MG63 (cell line): ENCODE results near the gene MKRN1. TPM values are rescaled to one million over a fixed set of nuclear protein-coding genes. Genes with fewer than 3 reads are reported as not detected.
"Not testable (repeated sequence)": the region's sequence is repeated elsewhere in the genome, so short reads cannot be mapped to it uniquely, and the experiment has no call there.

Experiments used
- DNase-seq: peaks from one replicate; pipeline ENCODE4 v3.0.0-alpha.2; 2020
- H3K27me3 ChIP-seq: fragments of 250-450 bp; sonication (Bioruptor Pico); 2 replicates; pipeline ENCODE4 v1.5.1; 2020; ENCODE audit warnings: mild to moderate bottlenecking, moderate library complexity
- H3K36me3 ChIP-seq: fragments of 250-450 bp; sonication (Bioruptor Pico); 2 replicates; pipeline ENCODE4 v1.5.1; 2020; ENCODE audit warnings: mild to moderate bottlenecking, moderate library complexity
- H3K4me3 ChIP-seq: fragments of 250-450 bp; sonication (Bioruptor Pico); 2 replicates; pipeline ENCODE4 v1.5.1; 2020; ENCODE audit warnings: mild to moderate bottlenecking, moderate library complexity
- H3K9me3 ChIP-seq: fragments of 250-450 bp; sonication (Bioruptor Pico); 2 replicates; pipeline ENCODE4 v1.5.1; 2020; ENCODE audit warnings: mild to moderate bottlenecking, moderate library complexity
- total RNA-seq: library from RNA; depleted of rRNA; stranded (reverse); fragments of >200 nt; shearing (Covaris generic); gene quantifications from 2 replicates; pipeline ENCODE4 v1.2.3, GENCODE V29; 2014; ENCODE audit warnings: low replicate concordance

Gene MKRN1
- total RNA-seq, 1 experiment from 2014 or later: 29.7 TPM

- peaks cover 4% of the 10 kb centered on the region; the same call in 1 of the 2 replicates for H3K36me3 ChIP-seq
- H3K27me3 ChIP-seq: no peaks in the 10 kb centered on the region
- DNase-seq: no peak
Measured at GRCh38 chr7:140454657-140455015, 24.7 kb downstream of the MKRN1 start.

GRCh38 chr7:140453785-140454656, 25.3 kb downstream of the MKRN1 start:
- H3K36me3 ChIP-seq, H3K9me3 ChIP-seq, H3K27me3 ChIP-seq, DNase-seq, H3K4me3 ChIP-seq: not testable (repeated sequence)

More at GRCh38 chr7:140454657-140455015, 24.7 kb downstream of the MKRN1 start:
- Histone ChIP-seq H3K9me3 (no peaks in the 10 kb centered on the region), H3K4me3 (no peak overlapping the region)

GRCh38 chr7:140453273-140453672, 26.0 kb downstream of the MKRN1 start:
- H3K36me3 ChIP-seq: peaks cover 4% of the 10 kb centered on the region; the same call in 1 of the 2 replicates
- no peak overlapping the region for H3K4me3 ChIP-seq
- DNase-seq: no peak
- H3K9me3 ChIP-seq: no peaks in the 10 kb centered on the region
- H3K27me3 ChIP-seq: no peaks in the 10 kb centered on the region

GRCh38 chr7:140451716-140452115, 27.6 kb downstream of the MKRN1 start:
- Histone ChIP-seq H3K27me3 (no peaks in the 10 kb centered on the region), H3K9me3 (no peaks in the 10 kb centered on the region), H3K4me3 (no peak overlapping the region), H3K36me3 (no peaks in the 10 kb centered on the region)
- DNase-seq: no peak

GRCh38 chr7:140448781-140449480, 30.4 kb downstream of the MKRN1 start:
- Histone ChIP-seq H3K9me3 (no peaks in the 10 kb centered on the region), H3K4me3 (no peak overlapping the region), H3K27me3 (no peaks in the 10 kb centered on the region), H3K36me3 (no peaks in the 10 kb centered on the region)
- DNase-seq: no peak

GRCh38 chr7:140447841-140448240, 31.5 kb downstream of the MKRN1 start:
- Histone ChIP-seq H3K4me3 (no peak overlapping the region), H3K27me3 (no peaks in the 10 kb centered on the region), H3K36me3 (no peaks in the 10 kb centered on the region), H3K9me3 (no peaks in the 10 kb centered on the region)
- DNase-seq: no peak

GRCh38 chr7:140446467-140446866, 32.8 kb downstream of the MKRN1 start:
- Histone ChIP-seq H3K27me3 (no peaks in the 10 kb centered on the region), H3K36me3 (no peaks in the 10 kb centered on the region), H3K9me3 (no peaks in the 10 kb centered on the region), H3K4me3 (no peak overlapping the region)
- no peak for DNase-seq

GRCh38 chr7:140441519-140441918, 37.8 kb downstream of the MKRN1 start:
- Histone ChIP-seq H3K9me3 (no peaks in the 10 kb centered on the region), H3K36me3 (no peaks in the 10 kb centered on the region), H3K4me3 (no peak overlapping the region), H3K27me3 (no peaks in the 10 kb centered on the region)
- no peak for DNase-seq

- Histone ChIP-seq H3K9me3 (no peaks in the 10 kb centered on the region), H3K4me3 (no peak overlapping the region), H3K27me3 (no peaks in the 10 kb centered on the region), H3K36me3 (no peaks in the 10 kb centered on the region)
- DNase-seq: peak; percentile 4
Measured at GRCh38 chr7:140440593-140440992, 38.7 kb downstream of the MKRN1 start.

- no peaks in the 10 kb centered on the region for H3K9me3 ChIP-seq
Measured at GRCh38 chr7:140439359-140439758, 39.9 kb downstream of the MKRN1 start.

GRCh38 chr7:140435252-140435895, 43.9 kb downstream of the MKRN1 start:
- no peak for DNase-seq
- no peaks in the 10 kb centered on the region for H3K9me3 ChIP-seq
- no peaks in the 10 kb centered on the region for H3K36me3 ChIP-seq
- H3K27me3 ChIP-seq: no peaks in the 10 kb centered on the region
- H3K4me3 ChIP-seq: no peak overlapping the region

More at GRCh38 chr7:140439359-140439758, 39.9 kb downstream of the MKRN1 start:
- H3K27me3 ChIP-seq: no peaks in the 10 kb centered on the region
- H3K36me3 ChIP-seq: no peaks in the 10 kb centered on the region
- H3K4me3 ChIP-seq: no peak overlapping the region
- no peak for DNase-seq

- no peaks in the 10 kb centered on the region for H3K36me3 ChIP-seq
- no peaks in the 10 kb centered on the region for H3K9me3 ChIP-seq
- no peaks in the 10 kb centered on the region for H3K27me3 ChIP-seq
- DNase-seq: no peak
- no peak overlapping the region for H3K4me3 ChIP-seq
Measured at GRCh38 chr7:140433396-140433795, 45.9 kb downstream of the MKRN1 start.

GRCh38 chr7:140426130-140426529, 53.2 kb downstream of the MKRN1 start:
- no peak overlapping the region for H3K4me3 ChIP-seq
- DNase-seq: no peak
- no peaks in the 10 kb centered on the region for H3K9me3 ChIP-seq
- no peaks in the 10 kb centered on the region for H3K27me3 ChIP-seq
- H3K36me3 ChIP-seq: no peaks in the 10 kb centered on the region

GRCh38 chr7:140425718-140426117, 53.6 kb downstream of the MKRN1 start:
- no peaks in the 10 kb centered on the region for H3K36me3 ChIP-seq
- H3K9me3 ChIP-seq: no peaks in the 10 kb centered on the region
- no peak for DNase-seq
- no peak overlapping the region for H3K4me3 ChIP-seq
- H3K27me3 ChIP-seq: no peaks in the 10 kb centered on the region

- no peaks in the 10 kb centered on the region for H3K27me3 ChIP-seq
- H3K36me3 ChIP-seq: no peaks in the 10 kb centered on the region
- DNase-seq: no peak
- H3K9me3 ChIP-seq: no peaks in the 10 kb centered on the region
- no peak overlapping the region for H3K4me3 ChIP-seq
Measured at GRCh38 chr7:140423501-140423900, 55.8 kb downstream of the MKRN1 start.

- no peak for DNase-seq
- Histone ChIP-seq H3K4me3 (no peak overlapping the region), H3K36me3 (no peaks in the 10 kb centered on the region), H3K9me3 (no peaks in the 10 kb centered on the region), H3K27me3 (no peaks in the 10 kb centered on the region)
Measured at GRCh38 chr7:140421521-140421920, 57.8 kb downstream of the MKRN1 start.

- Histone ChIP-seq H3K9me3 (no peaks in the 10 kb centered on the region), H3K27me3 (no peaks in the 10 kb centered on the region), H3K36me3 (no peaks in the 10 kb centered on the region), H3K4me3 (no peak overlapping the region)
- no peak for DNase-seq
Measured at GRCh38 chr7:140418653-140419052, 60.7 kb downstream of the MKRN1 start.
